ENCODE data around the gene RAPGEF6.

RAPGEF6 gene

DNA sequence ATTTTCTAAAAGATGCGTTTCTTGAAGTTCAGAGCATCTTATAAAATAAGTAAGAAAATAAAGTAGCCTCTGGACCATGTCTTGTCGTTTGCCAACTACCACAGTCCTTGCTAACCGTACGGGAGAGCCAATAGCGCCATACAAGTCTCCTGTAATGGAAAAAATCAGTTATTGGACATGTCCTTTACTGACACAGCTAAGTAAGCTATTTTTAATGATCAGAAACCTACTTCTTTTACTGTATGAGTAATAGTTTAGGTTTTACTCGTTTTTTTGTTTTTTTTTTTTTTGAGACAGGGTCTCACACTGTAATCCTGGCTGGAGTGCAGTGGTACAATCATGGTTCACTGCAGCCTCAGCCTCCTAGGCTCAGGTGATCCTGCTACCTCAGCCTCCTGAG, 37.7 kb upstream of the RAPGEF6 start:
- Histone ChIP-seq H3K4me2 (ENCODE audit: low read length) (no peak overlapping the region), H3K14ac (ENCODE audit: low read length) (no peak overlapping the region), H3K4ac (ENCODE audit: low read depth, low read length) (no peak overlapping the region), H3K79me2 (ENCODE audit: control insufficient read depth, insufficient read depth, low read length, poor library complexity) (no peaks in the 10 kb centered on the region), H2BK5ac (ENCODE audit: low read depth, low read length, poor library complexity) (no peak overlapping the region), H3K79me1 (ENCODE audit: low read length) (no peaks in the 10 kb centered on the region), H2AK5ac (ENCODE audit: low read length) (no peak overlapping the region), H3K18ac (ENCODE audit: low read length) (no peak overlapping the region), H3K27ac (ENCODE audit: low read depth, low read length) (no peak overlapping the region), H2AFZ (ENCODE audit: insufficient read depth, low read length, poor library complexity) (no peak overlapping the region), H3K27me3 (ENCODE audit: insufficient read depth, low read length) (no peaks in the 10 kb centered on the region), H4K8ac (ENCODE audit: low read depth, low read length) (no peak overlapping the region), H3K23ac (ENCODE audit: low read length) (no peak overlapping the region), H3K9me3 (ENCODE audit: insufficient read depth, low read depth, low read length) (no peaks in the 10 kb centered on the region), H3K36me3 (ENCODE audit: control insufficient read depth in 1 of 2, insufficient read depth in 2 of 2, low read length in 2 of 2) (peaks cover 10 to 13% of the 10 kb centered on the region in 2 experiments), H3K4me1 (ENCODE audit: control insufficient read depth in 1 of 2, insufficient read depth in 2 of 2, low read length in 2 of 2) (no peaks in the 10 kb centered on the region), H3K4me3 (ENCODE audit: low read depth, low read length) (no peak overlapping the region), H4K91ac (ENCODE audit: low read depth, low read length) (no peak overlapping the region), H3K9ac (ENCODE audit: low read length) (no peak overlapping the region), H2BK12ac (ENCODE audit: low read length) (no peak overlapping the region), H4K12ac (ENCODE audit: low read depth, low read length) (no peak overlapping the region), H2BK120ac (ENCODE audit: insufficient read depth, low read length, poor library complexity) (no peak overlapping the region)
- no CpG with 5 or more reads among the region's 6 CpGs for WGBS (ENCODE audit: extremely low coverage, insufficient coverage, insufficient read length)
- no peak for DNase-seq

- Histone ChIP-seq H4K12ac (ENCODE audit: low read depth, low read length) (no peak overlapping the region), H3K27ac (ENCODE audit: low read depth, low read length) (no peak overlapping the region), H2BK120ac (ENCODE audit: insufficient read depth, low read length, poor library complexity) (no peak overlapping the region), H4K91ac (ENCODE audit: low read depth, low read length) (no peak overlapping the region), H4K8ac (ENCODE audit: low read depth, low read length) (no peak overlapping the region), H2BK12ac (ENCODE audit: low read length) (no peak overlapping the region), H3K4me3 (ENCODE audit: low read depth, low read length) (no peak overlapping the region), H3K4ac (ENCODE audit: low read depth, low read length) (no peak overlapping the region), H3K9me3 (ENCODE audit: insufficient read depth, low read depth, low read length) (no peaks in the 10 kb centered on the region), H3K14ac (ENCODE audit: low read length) (no peak overlapping the region), H2BK5ac (ENCODE audit: low read depth, low read length, poor library complexity) (no peak overlapping the region), H3K4me1 (ENCODE audit: control insufficient read depth in 1 of 2, insufficient read depth in 2 of 2, low read length in 2 of 2) (no peaks in the 10 kb centered on the region), H3K18ac (ENCODE audit: low read length) (no peak overlapping the region), H2AK5ac (ENCODE audit: low read length) (no peak overlapping the region), H3K4me2 (ENCODE audit: low read length) (no peak overlapping the region), H3K36me3 (ENCODE audit: control insufficient read depth in 1 of 2, insufficient read depth in 2 of 2, low read length in 2 of 2) (peaks cover 12 to 13% of the 10 kb centered on the region in 2 experiments), H2AFZ (ENCODE audit: insufficient read depth, low read length, poor library complexity) (no peak overlapping the region), H3K9ac (ENCODE audit: low read length) (no peak overlapping the region), H3K79me2 (ENCODE audit: control insufficient read depth, insufficient read depth, low read length, poor library complexity) (no peaks in the 10 kb centered on the region), H3K79me1 (ENCODE audit: low read length) (no peaks in the 10 kb centered on the region), H3K23ac (ENCODE audit: low read length) (no peak overlapping the region), H3K27me3 (ENCODE audit: insufficient read depth, low read length) (no peaks in the 10 kb centered on the region)
- WGBS (ENCODE audit: extremely low coverage, insufficient coverage, insufficient read length): no CpG with 5 or more reads among the region's 2 CpGs
- DNase-seq: peak in 1 of 2 donors; percentile 49
Measured at GRCh38 chr5:131671994-131672655, 37.1 kb upstream of the RAPGEF6 start.

GRCh38 chr5:131671409-131671808, 36.4 kb upstream of the RAPGEF6 start:
- Histone ChIP-seq H3K4me1 (ENCODE audit: control insufficient read depth in 1 of 2, insufficient read depth in 2 of 2, low read length in 2 of 2) (no peaks in the 10 kb centered on the region), H3K36me3 (ENCODE audit: control insufficient read depth in 1 of 2, insufficient read depth in 2 of 2, low read length in 2 of 2) (peaks cover 9 to 10% of the 10 kb centered on the region in 2 experiments), H3K27me3 (ENCODE audit: insufficient read depth, low read length) (no peaks in the 10 kb centered on the region), H4K91ac (ENCODE audit: low read depth, low read length) (no peak overlapping the region), H4K12ac (ENCODE audit: low read depth, low read length) (no peak overlapping the region), H3K27ac (ENCODE audit: low read depth, low read length) (no peak overlapping the region), H2BK5ac (ENCODE audit: low read depth, low read length, poor library complexity) (no peak overlapping the region), H2AFZ (ENCODE audit: insufficient read depth, low read length, poor library complexity) (no peak overlapping the region), H3K9ac (ENCODE audit: low read length) (no peak overlapping the region), H4K8ac (ENCODE audit: low read depth, low read length) (no peak overlapping the region), H3K23ac (ENCODE audit: low read length) (no peak overlapping the region), H3K4ac (ENCODE audit: low read depth, low read length) (no peak overlapping the region), H2BK120ac (ENCODE audit: insufficient read depth, low read length, poor library complexity) (no peak overlapping the region), H2BK12ac (ENCODE audit: low read length) (no peak overlapping the region), H3K9me3 (ENCODE audit: insufficient read depth, low read depth, low read length) (no peaks in the 10 kb centered on the region), H3K79me2 (ENCODE audit: control insufficient read depth, insufficient read depth, low read length, poor library complexity) (no peaks in the 10 kb centered on the region), H3K79me1 (ENCODE audit: low read length) (no peaks in the 10 kb centered on the region), H3K4me3 (ENCODE audit: low read depth, low read length) (no peak overlapping the region), H3K18ac (ENCODE audit: low read length) (no peak overlapping the region), H2AK5ac (ENCODE audit: low read length) (no peak overlapping the region), H3K14ac (ENCODE audit: low read length) (no peak overlapping the region), H3K4me2 (ENCODE audit: low read length) (no peak overlapping the region)
- no peak for DNase-seq

DNA sequence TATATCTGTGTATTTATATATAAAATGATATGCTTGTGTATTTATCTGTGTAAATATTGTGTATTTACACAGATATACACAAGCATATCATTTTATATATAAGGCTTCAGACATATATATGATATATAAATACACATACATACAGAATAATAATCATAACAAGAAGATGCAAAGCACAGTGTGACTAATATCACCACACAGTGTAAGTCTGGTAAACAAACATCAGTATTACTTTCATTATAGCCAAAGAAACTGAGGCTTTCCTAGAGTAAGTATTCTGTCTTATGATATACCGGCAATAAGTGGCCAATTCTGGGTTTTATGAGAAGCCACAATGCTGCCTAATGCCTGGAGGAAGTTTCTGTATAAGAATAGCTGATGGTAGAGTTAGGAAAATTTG, 29.9 kb upstream of the RAPGEF6 start:
- no peak overlapping the region for H3K23ac ChIP-seq (ENCODE audit: low read length)
- no CpG with 5 or more reads among the region's 1 CpG for WGBS (ENCODE audit: extremely low coverage, insufficient coverage, insufficient read length)

More for the DNA sequence above, 29.9 kb upstream of the RAPGEF6 start:
- Histone ChIP-seq H3K36me3 (ENCODE audit: control insufficient read depth in 1 of 2, insufficient read depth in 2 of 2, low read length in 2 of 2) (peaks cover 17 to 18% of the 10 kb centered on the region in 2 experiments), H4K12ac (ENCODE audit: low read depth, low read length) (no peak overlapping the region), H3K27me3 (ENCODE audit: insufficient read depth, low read length) (no peaks in the 10 kb centered on the region), H3K4me2 (ENCODE audit: low read length) (no peak overlapping the region), H2AFZ (ENCODE audit: insufficient read depth, low read length, poor library complexity) (no peak overlapping the region), H4K91ac (ENCODE audit: low read depth, low read length) (no peak overlapping the region), H3K18ac (ENCODE audit: low read length) (no peak overlapping the region), H3K79me2 (ENCODE audit: control insufficient read depth, insufficient read depth, low read length, poor library complexity) (no peaks in the 10 kb centered on the region), H3K27ac (ENCODE audit: low read depth, low read length) (no peak overlapping the region), H2BK12ac (ENCODE audit: low read length) (no peak overlapping the region), H2BK120ac (ENCODE audit: insufficient read depth, low read length, poor library complexity) (no peak overlapping the region), H3K4me1 (ENCODE audit: control insufficient read depth in 1 of 2, insufficient read depth in 2 of 2, low read length in 2 of 2) (no peaks in the 10 kb centered on the region), H2BK5ac (ENCODE audit: low read depth, low read length, poor library complexity) (no peak overlapping the region), H4K8ac (ENCODE audit: low read depth, low read length) (no peak overlapping the region), H3K4me3 (ENCODE audit: low read depth, low read length) (no peak overlapping the region), H3K4ac (ENCODE audit: low read depth, low read length) (no peak overlapping the region), H3K14ac (ENCODE audit: low read length) (no peak overlapping the region), H3K9me3 (ENCODE audit: insufficient read depth, low read depth, low read length) (peaks cover 4% of the 10 kb centered on the region), H3K9ac (ENCODE audit: low read length) (no peak overlapping the region), H2AK5ac (ENCODE audit: low read length) (no peak overlapping the region), H3K79me1 (ENCODE audit: low read length) (no peaks in the 10 kb centered on the region)
- DNase-seq: no peak
